ENCODE measurements around the gene UBP1.
"Not testable (repeated sequence)": the region's sequence is repeated elsewhere in the genome, so short reads cannot be mapped to it uniquely, and the experiment has no call there.

The UBP1 gene

DNA sequence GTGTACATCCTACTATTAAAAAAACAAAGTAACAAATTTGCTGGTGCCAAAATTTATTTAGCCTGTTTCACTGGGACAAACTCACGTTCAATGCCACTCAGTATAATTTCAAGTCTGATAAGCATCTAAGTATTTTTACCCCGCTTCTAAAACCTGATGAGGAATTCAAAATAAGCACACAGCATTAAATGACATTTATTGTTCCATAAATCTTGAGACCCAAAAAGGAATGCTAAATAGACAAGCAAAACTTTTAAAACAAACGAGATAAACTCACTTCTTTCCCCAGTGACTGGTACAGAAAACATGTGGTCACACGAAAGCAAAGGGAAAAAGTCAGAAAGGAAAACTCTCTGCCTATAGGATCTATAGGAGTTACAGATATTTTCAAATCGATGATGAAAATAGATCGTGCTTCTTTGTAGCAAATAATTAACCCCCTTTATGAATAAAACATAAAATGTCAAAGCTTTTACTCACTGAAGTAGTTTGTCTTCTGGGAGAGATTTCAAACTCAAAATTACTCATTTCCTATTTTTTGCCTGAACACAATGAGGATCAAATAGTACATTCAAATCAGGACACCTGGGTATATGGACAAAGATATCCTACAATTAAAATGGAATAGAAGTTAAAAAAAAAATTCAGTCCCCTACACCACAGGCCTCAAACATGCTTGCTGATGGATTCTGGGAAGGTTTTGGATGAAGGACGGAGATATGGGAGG lies 51.7 kb downstream of the UBP1 start:
- DNase-seq: no peak

DNA sequence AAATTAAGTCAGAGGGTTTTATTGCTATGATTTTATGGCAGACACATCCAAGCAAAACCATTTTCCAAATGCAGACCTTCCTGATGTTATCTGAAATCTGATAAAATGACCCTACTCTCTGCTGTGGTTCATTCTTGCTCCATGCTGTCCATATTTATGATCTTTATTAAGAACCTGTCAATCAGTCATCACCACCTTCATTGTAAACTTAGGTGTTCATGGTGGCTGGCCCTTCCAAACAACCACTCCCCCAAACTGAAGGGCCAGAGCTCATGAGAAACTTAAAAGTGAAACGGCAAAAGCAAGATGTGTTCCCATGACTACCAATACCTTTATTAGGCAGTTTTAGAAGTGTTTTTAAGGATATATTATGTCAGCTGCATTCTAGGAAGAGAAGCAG lies 53.6 kb downstream of the UBP1 start:
- DNase-seq: no peak

DNA sequence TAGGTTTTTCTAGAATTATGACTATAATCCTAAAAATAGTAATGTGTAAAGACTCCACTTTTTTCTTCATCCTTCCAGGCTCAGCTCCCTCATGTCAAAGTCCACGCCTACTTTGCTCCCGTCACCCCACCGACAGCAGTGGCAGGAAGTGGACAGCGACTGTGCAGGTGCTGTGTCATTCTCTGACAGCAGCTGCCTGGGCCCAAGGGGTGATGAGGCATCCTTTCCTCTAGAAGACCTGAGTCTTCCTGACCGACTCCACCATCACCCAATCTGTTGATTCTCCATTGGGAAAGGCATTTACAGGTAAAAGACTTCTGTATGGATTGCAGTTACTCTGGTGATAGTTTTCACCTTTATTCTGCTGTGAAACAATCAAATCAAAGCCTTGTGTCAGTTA lies 54.8 kb downstream of the UBP1 start:
- DNase-seq: peak; percentile 82

DNA sequence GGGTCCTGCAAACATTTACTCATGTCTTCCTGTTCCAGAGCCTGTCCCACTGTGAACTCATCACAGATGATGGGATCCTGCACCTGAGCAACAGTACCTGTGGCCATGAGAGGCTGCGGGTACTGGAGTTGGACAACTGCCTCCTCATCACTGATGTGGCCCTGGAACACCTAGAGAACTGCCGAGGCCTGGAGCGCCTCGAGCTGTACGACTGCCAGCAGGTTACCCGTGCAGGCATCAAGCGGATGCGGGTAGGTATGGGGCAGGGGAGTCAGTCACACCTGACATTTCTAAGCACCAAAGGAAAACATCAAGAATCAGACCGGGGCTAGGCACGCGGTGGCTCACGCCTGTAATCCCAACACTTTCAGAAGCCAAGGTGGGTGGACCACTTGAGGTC lies 56.3 kb downstream of the UBP1 start:
- DNase-seq: no peak

DNA sequence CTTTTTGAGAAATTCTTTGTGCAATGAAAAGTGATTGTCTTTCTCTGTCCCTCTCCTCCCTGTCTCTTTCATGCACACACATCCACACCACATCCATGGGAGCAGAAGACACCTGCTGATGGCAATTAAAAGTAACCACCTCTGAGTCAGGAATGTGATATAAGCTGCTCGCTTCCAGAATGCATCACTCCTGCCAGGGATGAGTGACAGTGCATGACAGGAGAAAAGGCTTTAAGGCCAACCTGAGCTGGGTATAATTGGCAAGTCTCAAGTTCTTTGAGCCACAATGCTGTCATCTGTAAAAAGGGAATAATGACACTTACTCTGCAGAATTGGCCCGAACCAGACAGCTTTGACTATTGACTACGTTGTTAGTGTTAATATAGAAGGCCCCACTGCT lies 59.6 kb downstream of the UBP1 start:
- DNase-seq: no peak

DNA sequence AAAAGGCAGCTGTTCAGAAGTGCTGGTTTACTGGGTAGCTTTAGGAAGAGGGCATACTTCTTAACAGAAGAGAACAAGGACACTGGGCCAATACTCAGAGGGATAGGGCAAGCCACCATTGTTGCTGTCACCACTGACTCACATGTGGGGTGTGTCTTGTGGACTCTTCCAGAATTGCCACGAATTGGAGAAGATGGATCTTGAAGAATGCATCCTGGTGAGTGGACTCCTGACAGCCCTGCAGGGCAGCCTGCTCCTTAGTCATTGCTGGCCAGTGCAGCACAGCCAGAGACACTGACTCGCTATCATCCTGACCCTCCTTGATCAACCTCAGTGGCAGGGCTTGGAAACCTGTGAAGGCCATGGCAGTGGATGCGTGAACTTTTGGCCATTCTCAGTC lies 62.3 kb downstream of the UBP1 start:
- DNase-seq: no peak

DNA sequence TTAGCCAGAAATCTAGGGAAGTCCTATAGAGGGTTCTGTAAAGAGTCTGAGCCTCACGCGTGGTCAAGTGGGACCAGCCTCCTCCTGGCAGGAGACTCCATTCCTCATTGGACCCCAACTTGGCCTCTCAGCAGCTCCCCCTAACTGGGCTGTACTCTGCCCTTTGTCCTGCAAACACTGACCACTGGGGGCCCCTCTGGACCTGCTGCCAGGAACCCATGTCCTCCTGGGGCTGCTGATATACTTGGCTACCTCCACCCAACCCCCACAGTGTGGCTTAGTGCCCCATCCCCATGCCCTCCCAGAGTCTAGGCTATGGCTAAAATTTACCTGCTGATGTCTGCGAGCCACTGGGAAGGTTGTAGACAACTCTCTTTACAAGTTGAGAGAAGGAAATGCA lies 62.7 kb downstream of the UBP1 start:
- no peak for DNase-seq

DNA sequence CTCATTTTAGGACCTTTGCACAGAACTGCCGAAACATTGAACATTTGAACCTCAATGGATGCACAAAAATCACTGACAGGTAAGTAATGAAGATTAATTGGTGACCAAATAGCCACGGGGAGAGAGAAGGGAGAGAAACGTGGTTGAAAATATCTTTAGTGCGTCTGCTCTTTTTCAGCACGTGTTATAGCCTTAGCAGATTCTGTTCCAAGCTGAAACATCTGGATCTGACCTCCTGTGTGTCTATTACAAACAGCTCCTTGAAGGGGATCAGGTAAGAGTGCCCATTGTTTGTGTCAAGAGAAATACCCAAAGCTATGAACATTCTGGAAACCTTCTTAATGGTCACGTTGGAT lies 67.1 kb downstream of the UBP1 start:
- no peak for DNase-seq

DNA sequence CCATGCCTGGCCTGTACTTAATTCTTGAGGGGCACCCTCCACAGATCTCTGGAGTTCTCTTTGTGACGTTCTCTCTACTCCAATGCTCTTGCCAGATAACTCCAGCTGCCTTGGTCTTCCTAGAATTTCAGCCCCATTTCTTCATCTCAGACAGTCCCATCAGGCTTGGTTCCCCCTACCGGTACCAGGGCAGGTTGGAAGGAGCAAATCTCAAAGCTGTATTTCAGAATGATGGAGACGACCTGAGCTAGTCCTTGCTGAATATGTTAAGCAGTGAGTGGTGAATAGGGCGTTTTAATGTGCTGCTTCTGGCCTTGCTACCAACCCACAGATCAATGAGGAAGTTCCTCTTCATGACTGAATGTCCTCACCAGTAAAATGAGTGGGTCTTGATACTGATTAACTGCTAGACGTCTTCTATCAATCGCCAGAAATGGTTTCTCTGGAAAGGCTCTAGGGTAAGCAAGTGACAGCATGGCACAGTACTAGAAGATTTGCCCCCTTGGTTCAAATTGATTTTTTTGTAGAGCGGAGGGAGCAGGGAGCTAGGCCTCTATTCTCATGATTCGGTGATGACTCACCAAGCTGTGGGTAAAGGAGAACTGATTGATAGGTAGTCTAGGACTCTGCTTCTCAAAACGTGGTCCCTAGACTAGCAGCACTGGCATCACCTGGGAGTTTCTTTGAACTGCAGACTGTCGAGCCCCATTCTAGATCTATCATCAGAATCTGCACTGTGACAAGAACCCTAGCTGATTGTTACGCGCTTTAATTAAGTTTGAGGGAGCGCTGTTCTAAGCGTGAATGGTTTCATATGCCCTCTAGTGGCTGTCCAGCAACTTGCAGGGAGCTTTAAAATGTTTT lies 67.8 kb downstream of the UBP1 start:
- peak; percentile 61 for DNase-seq

DNA sequence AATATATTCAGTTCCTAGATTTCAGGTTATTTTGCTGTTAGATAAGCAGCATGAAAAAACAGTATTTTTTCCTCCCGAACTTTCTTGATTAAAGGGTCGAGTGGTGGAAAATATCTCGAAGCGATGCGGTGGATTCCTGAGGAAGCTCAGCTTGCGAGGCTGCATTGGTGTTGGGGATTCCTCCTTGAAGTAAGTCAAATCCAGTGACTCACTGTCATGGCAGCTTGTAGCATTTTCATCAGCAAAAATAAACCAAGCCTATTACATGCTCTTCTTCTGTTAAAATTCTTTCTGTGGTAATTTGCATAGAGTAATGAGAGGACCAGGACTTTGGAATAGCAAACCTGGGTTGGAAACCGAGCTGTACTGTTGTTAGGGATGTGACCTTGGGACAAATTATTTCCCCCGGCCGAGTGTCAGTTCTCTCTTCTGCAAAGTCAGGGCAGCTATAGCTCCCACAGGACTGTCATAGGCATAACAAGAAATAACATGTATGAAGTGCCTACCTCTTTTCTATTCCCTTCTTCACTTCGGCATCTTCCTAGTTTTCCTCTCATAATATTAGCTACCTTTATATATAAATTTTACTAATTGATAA lies 75.6 kb downstream of the UBP1 start:
- no peak for DNase-seq

DNA sequence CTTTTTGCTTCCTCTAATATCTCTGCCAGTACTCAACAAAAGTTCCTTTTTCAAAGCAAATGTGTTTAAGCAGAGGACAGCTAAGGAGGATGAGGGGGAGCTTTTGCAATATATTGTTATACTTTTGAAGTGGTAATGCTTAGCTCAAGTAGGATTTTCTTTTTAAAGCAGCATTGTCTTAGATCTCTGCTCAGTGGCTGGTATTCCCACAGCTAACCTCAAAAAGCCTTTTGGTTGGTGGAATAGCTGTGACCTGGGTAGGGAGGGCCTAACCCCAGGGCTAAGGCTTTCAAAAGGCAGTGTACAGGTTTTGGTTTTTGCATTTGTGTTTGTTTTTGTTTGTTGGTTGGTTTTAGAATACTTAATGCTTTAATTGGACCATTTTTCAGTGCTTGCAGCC lies 76.1 kb downstream of the UBP1 start:
- DNase-seq: no peak

DNA sequence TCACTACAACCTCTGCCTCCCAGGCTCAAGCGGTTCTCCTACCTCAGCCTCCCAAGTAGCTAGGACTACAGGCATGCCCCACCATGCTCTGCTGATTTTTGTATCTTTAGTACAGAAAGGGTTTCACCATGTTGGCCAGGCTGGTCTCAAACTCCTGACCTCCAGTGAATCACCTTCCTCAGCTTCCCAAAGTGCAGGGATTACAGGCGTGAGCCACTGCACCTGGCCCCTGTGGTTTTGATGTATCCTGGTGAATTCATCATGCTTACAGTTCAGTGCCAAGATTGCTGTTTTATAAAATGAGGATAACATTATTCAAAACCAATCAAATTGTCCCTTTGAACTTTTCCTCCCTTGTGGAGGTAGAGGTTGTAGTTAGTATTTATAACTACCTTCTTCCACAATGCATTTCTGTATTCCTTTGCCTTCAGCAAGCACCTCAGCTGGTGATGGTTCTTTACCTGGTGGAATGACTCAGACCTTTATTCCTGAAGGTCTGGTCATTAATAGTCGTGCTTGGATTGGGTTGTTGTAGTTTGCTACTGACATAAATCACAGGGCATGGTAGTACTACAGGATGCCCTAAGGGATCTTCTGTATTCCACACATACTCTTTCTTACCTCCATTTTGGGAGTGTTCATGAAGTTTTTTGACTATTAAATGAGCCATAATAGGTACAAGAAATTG lies 76.9 kb downstream of the UBP1 start:
- no peak for DNase-seq

DNA sequence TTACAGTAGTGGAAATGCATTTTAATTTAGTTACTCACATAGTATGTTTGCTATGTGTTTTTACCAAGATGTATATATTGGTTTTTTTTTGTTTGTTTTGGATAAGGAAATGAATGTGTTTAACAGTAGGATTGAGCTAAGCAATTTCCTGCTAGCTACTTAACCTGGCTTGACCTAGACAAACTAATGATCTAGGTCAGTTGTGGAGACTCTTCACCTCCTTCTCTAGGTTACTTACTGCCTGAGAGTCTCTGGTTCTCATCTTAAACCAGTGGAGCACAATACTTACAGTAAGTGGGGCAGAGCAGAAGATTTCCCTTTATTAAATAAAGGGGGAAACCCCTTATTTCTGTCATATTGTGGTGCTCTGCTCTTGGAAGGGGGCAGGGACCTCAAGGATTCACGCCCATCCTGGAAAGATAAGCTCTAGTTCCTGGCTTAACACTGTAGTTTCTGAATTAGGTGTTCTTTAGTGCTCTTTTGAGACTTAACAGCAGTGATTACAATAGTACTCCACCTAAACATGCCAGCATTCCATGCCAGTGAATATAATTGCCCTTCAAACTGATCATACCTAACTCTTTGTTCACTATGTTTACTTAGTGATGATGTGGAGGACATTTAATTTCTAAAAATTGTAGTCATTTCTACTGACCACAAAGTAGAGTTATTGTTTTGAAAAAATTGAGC lies 79.9 kb downstream of the UBP1 start:
- DNase-seq: no peak

DNA sequence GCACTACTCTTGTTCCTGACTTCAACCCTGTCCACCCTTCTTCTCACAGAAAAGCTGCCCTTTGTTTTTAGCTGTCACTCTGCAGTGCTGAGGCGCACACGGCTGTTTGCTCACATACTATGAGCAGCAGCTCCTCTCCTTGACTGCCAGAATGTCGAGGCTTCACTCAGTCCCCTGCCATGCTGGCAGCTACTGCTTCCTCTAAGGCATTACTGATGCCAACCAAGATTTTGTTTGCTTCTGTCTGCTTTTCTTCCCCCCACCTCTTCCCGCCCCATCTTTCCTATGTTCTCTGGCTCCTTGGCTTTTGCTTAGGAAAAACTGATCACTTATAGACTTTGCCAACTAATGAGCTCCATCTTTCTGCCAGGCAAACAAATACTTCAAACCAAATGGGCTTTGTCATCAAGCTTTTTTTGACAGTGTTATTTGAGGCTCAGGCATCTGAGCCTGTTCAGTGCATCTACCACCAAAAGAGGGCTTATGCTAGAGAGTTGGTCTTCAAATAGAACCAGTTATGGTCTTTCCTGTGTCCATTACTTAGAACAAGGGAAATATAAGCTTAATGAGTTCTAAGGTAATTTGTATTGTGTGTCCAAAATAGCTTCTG lies 81.9 kb downstream of the UBP1 start:
- no peak for DNase-seq

DNA sequence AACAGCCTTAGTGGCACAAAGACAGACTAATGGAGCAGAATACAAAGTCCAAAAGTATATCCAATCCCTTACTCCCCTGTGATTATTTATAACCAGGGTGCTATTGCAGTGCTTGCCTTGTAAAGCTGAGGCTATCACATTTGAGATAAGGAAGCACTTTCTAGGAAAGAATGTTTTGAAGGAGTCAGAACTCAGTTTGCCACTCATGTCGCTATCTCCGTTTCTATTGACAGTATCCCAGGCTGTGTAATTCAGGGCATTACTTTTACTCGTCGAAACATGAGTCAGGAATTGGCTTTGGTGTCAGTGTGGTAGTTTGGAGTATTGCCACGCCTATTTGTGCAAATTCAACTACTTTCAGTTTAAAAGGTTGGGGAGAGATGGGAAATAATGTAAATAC lies 84.6 kb downstream of the UBP1 start:
- no peak for DNase-seq

DNA sequence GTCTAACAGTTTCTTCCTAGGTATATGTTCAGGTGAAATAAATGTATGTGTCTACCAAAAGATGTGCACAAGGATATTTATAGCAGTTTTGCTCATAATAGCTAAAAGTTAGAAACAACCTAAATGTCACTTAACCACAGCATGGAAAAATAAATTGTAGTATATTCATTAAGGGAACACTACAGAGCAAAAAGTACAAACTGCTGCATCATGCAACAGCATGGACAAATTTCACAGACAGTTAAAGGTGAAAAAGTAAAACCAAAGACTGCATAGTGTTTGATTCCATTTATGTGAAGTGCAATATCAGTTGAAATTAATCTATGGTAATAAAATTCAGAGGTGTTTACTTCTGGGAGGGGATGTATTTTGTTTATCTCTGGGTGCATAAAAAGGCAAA lies 100.4 kb downstream of the UBP1 start:
- no peak for DNase-seq

DNA sequence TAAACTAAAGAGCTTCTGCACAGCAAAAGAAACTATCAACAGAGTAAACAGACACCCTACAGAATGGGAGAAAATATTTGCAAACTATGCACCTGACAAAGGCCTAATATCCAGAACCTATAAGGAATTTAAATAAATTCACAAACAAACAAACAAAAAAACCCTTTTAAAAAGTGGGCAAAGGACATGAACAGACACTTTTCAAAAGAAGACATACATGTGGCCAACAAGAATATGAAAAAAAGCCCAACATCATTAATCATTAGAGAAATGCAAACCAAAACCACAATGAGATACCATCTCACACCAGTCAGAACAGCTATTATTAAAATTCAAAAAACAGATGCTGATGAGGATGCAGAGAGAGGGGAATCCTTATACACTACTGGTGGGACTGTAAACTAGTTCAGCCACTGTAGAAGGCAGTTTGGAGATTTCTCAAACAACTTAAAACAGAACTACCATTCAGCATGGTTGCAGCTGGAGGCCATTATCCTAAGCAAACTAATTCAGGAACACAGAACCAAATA lies 101.2 kb downstream of the UBP1 start:
- DNase-seq: not testable (repeated sequence)

Measured in activated CD4-positive, alpha-beta T cell treated with anti-CD3 and anti-CD28 coated beads, Interleukin-2, Interleukin-6, amounts not matched to agents 100 ng/mL and 50 ng/mL, durations not matched to agents 16 hours and 8 hours (primary cell).